Left colon (tissue), 2 donors: ENCODE measurements around the gene CEP126. TPM values are rescaled to one million over a fixed set of nuclear protein-coding genes. Genes with fewer than 3 reads are reported as not detected.

Source experiments
- ATAC-seq: fragments of 200-7000 bp; cut with Tn5 transposase; one replicate; pipeline ENCODE4 v1.9.1; 2020; ENCODE audit warnings: mild to moderate bottlenecking, moderate library complexity
- DNase-seq, 2 donors: peaks; one replicate each; pipeline ENCODE4 v3.0.0-alpha.2; 2020
- intact Hi-C, 2 donors: fragments of 100-400 bp; cut with DNase I in 1 of 2; cut with micrococcal nuclease in 1 of 2; formaldehyde crosslinking; loops; one replicate each; pipeline versions ENCODE4 v1.11.2 to v1.14.0; 2022; cut with DNase I, micrococcal nuclease
- total RNA-seq, 2 donors: library from RNA; stranded (reverse); fragmentation: NEBNext Ultra II Directional; extraction: Animal tissue kit (Norgen Biotek cat#: 25700); gene quantifications; one replicate each; pipeline ENCODE4 v1.2.1, GENCODE V29; 2021
- donor health status: DM: no; HTN: no; CAD: no.
- donor health status: DM: yes; HTN: yes; CAD: no.

The CEP126 gene
- total RNA-seq, 2 donors from 2014 or later, result 4.0 to 4.1 TPM

- ATAC-seq (no peak), DNase-seq (no peak)
- intact Hi-C loops, result no loop called here
Measured at GRCh38 chr11:102001657-102002338, 87.0 kb downstream of the CEP126 start.

- ATAC-seq, result no peak
- intact Hi-C loops, result no loop called here
- DNase-seq, result no peak
Measured at GRCh38 chr11:102004220-102004619, 89.4 kb downstream of the CEP126 start.

- DNase-seq (peak in 1 of 2 donors; percentile 14), ATAC-seq (no peak)
- intact Hi-C loops, result loop anchor here in 1 of 2 donors (5.0 kb wide), 1 partner anchor 143 kb away; no protein-coding TSS in a partner anchor
Measured at GRCh38 chr11:102005306-102005705, 90.5 kb downstream of the CEP126 start.

GRCh38 chr11:102006835-102007566 lies 92.2 kb downstream of the CEP126 start:
- DNase-seq (no peak), ATAC-seq (peak; percentile 31)
- intact Hi-C loops, result loop anchor here in 1 of 2 donors (5.0 kb wide), 1 partner anchor 145 kb away; no protein-coding TSS in a partner anchor

GRCh38 chr11:102007567-102008437 lies 93.0 kb downstream of the CEP126 start:
- ATAC-seq (peak; percentile 92), DNase-seq (peak; percentile 37 to 72)
- intact Hi-C loops, result loop anchor here in 1 of 2 donors (5.0 kb wide), 1 partner anchor 146 kb away; no protein-coding TSS in a partner anchor

GRCh38 chr11:102010776-102011494 lies 96.1 kb downstream of the CEP126 start:
- intact Hi-C loops, result no loop called here
- DNase-seq (peak; percentile 67 to 75), ATAC-seq (peak; percentile 81)

GRCh38 chr11:102012946-102013345 lies 98.1 kb downstream of the CEP126 start:
- DNase-seq (no peak), ATAC-seq (no peak)
- intact Hi-C loops, result no loop called here

- DNase-seq, result no peak
- intact Hi-C loops, result no loop called here
- no peak for ATAC-seq
Measured at GRCh38 chr11:102014756-102015155, 99.9 kb downstream of the CEP126 start.

GRCh38 chr11:102017026-102017425 lies 102.2 kb downstream of the CEP126 start:
- intact Hi-C loops, result no loop called here
- ATAC-seq (no peak), DNase-seq (no peak)

GRCh38 chr11:102026217-102026616 lies 111.4 kb downstream of the CEP126 start:
- intact Hi-C loops, result no loop called here
- DNase-seq, result no peak
- peak; percentile 70 for ATAC-seq

- DNase-seq (no peak), ATAC-seq (peak; percentile 24)
- intact Hi-C loops, result no loop called here
Measured at GRCh38 chr11:102026959-102027358, 112.1 kb downstream of the CEP126 start.

- ATAC-seq, result no peak
- DNase-seq, result no peak
- intact Hi-C loops, result no loop called here
Measured at GRCh38 chr11:102036757-102037156, 121.9 kb downstream of the CEP126 start.

- intact Hi-C loops, result no loop called here
- no peak for DNase-seq
- ATAC-seq, result no peak
Measured at GRCh38 chr11:102046841-102047240, 132.0 kb downstream of the CEP126 start.

- DNase-seq (peak; percentile 81 to 87), ATAC-seq (peak; percentile 98)
- intact Hi-C loops, result no loop called here
Measured at GRCh38 chr11:102047305-102047924, 132.6 kb downstream of the CEP126 start, which contains the start of gene CFAP300. Gene CFAP300, plus strand, starts transcription at chr11:102047437. Its CDS starts 34 bp downstream, at chr11:102047471.
